ENCODE data around the gene GRID2.
"Not testable (repeated sequence)": the region's sequence is repeated elsewhere in the genome, so short reads cannot be mapped to it uniquely, and the experiment has no call there.

Gene GRID2

DNA sequence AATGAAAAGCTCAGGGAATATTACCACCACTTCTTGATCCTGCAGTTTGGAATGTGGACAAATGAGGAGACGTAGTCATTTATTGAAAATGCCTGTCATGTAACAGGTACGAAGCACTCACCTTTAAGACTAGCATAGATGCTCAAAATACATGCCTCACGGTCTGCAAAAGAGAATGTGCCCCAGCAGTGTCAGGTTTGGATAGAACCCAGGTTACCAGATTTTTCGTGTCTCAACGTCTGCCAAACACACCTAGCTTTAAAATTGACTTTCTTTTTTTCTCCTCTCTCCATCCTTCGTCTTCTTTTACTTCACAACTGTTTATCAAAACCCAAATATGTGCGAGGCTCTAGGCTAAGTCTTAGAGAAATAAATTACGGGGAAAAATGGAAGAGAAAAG is 918.0 kb downstream of the GRID2 start:
- DNase-seq: no peak

DNA sequence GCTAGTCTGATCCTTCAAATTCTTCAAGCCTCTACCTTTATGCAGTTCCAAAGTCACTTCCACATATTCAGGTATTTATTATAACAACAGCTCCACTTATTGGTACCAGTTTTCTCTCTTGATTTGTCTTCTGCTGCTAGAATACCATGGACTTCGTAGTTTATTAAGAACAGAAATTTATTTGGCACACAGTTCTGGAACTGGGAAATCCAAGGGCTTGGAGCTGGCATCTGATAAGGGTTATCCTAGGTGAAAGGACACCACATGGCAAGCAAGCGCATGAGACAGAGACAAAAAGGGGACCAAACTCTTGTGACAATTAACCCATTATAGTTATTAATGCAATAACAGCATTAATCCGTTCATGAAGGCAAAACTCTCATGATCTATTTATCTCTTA is 924.3 kb downstream of the GRID2 start:
- no peak for DNase-seq

DNA sequence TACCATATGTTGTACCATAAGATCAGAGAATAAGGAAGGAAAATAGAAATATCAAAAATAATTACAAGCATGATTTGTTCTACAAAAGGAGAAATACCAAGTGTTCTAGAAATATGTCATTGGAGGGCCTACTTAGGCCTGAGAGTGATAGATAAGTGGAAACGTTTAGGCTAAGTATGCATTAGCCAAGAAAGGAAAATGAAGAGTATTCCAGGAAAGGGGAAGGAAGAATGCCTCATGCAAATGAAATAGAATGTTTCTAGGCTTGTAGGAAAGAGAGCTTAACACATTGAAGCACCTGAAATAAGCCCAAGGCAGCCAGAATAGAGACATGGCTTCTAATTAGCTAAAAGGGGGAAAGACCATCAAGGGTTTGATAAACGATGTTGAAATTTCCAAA is 929.1 kb downstream of the GRID2 start:
- no peak for DNase-seq

DNA sequence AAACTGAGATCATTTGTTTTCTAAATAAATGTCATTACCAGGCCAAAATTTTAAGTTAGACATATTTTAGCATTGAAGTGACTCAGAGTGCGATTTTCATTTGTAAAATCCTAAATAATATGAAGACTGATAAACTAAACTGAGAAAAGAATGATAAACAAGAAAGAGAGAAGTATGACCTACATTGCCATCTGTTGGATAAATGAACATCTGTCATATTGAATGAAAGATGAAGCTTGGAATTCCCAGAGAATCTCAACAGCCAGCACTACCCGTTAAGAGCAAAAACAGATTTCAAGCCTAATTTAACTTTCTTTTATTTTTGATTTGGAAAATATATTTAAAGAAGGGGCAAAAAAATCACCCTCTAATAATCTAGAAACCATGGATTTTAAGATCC is 933.8 kb downstream of the GRID2 start:
- DNase-seq: no peak

DNA sequence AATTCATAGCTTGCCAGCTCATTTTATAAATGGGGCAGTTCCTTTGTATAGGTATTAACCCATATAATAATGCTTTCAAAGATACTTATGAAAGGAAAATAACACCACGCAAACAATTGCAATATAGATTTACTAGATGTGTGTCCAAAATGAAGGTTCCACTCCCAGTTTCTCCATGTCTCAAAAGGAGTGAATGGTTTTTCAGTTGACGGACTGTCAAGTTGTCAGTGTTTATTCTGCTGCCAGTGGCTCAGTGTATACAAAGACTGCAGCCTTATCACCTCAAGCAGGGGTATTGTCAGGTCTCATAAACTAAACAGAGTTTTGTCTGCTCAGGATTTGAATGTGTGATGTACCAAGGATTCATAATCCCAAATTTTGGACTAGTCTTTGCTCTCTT is 939.5 kb downstream of the GRID2 start:
- no peak for DNase-seq

DNA sequence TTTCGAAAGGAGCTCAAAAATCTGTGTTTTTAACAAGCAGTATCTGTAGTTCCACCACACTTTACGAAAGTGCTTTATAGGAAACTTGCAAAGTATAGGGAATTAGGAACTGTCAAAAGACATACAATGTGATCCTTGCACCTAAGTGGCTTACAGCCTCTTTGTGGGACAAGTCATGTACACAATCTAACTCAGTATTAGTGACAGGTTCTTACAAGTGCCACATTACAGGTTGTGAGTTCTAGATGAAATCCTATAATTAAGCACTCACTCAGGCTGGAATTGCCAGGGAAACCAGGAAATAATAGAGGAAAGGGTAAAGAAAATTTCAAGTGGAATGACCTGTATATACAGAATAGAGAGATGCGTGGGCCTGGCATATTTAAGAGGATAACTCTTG is 957.4 kb downstream of the GRID2 start:
- no peak for DNase-seq

DNA sequence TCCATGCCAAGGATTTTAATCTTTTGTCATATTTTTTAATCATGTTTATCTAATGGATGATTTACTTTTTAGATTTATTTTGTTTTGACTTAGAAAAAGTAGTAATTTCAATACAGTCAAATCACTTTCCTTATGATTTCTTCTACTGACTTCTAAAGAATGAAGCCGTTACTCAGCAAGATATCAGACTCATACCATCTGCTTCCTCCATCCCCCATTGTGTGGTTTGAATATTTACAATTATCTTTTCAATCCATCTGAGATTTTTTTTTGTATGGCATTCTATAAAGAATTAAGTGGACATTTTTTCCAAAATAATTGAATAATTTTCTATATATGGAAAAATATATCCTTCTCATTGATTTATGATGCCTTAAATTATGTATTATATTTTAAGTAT is 959.4 kb downstream of the GRID2 start:
- no peak for DNase-seq

DNA sequence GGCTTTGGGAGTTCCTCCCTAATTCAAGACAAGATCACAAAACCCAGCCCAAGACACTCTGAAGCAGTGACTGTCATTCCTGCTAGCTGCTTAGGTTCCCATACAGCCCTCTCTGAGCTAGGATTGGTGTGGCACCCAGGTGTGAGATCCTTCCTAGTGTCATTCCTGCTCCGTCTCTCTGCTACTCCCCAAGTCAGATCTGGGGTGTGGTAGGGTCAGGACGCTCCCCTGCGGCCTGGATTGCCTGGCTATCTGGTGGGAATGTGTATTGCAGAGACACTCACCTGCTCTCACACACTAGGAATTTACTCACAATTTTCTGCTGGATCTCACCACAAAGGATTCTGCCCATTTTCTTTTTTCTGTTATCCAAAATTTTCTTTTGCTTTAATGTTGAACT is 964.0 kb downstream of the GRID2 start:
- DNase-seq: no peak

DNA sequence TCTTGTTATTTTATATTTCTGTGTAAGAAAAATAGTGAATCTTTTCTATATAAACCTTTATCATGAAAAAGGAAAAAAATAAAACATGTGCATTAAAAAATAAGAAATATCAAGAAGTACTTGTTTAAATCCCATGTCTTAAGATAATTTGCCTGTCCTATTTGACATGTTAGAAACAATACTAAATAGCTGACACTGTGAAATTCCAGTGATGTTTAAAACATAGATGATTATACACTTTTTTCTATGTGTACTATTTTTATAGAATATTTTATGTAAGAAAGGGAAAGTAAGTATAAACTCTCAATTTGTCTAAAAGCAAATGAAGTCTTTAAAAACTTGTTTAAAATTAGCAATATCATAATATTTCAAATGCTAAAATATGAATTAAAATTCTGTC is 981.6 kb downstream of the GRID2 start:
- no peak for DNase-seq

DNA sequence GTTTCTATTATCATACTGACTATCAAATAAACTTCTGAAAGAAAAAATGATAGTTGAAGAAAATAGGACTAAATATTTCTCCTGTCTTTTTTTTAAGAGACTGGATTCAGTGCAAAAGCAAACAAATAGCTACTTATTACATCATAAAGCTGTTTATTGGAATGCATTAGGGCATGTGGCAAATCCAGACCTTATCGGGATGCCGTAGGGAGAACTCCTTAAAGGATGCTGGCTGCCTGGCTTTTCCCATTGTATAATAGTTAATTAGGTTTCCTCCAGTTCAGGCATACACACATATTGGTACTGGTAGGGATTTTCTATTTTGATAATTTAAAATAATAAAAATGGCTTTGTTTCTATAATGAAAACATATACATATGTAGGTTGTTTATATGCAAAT is 985.5 kb downstream of the GRID2 start:
- no peak for DNase-seq

DNA sequence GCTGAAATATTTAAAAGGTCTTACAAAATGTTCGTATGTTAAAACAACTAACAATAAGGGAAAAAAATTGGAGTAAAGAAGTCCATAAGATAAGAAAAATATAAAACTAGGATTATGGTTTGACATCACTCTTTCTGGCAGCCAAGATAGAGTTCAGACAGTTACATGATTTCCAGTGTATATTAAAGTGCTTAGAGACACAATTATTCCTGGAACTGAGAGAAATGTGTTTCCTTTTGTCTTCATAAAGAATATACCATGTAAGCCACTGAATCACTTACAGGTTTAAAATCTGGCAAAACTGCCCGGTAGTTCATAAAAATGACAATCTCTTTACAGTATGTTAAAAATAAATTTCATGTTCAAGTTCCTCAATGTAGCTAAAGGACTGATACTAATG is 986.1 kb downstream of the GRID2 start:
- DNase-seq: no peak

DNA sequence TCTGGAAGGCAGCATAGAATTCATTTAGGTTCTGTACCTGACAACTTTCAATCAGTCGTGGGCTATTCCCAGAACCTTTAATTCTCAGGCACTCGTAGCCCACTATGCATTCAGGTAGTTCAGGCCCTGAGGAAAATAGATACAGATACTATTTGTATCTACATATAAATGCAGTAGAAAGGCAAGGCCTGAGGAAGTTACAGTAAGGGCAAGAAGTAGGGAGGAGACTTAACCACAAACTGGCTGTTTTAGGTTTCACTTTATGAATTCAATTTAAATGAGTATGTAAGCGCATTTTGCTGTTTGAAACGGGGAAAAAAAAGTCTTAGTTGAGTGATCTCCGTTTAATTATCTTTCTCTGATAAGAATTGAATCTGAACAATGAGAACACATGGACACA is 995.4 kb downstream of the GRID2 start:
- DNase-seq: no peak

DNA sequence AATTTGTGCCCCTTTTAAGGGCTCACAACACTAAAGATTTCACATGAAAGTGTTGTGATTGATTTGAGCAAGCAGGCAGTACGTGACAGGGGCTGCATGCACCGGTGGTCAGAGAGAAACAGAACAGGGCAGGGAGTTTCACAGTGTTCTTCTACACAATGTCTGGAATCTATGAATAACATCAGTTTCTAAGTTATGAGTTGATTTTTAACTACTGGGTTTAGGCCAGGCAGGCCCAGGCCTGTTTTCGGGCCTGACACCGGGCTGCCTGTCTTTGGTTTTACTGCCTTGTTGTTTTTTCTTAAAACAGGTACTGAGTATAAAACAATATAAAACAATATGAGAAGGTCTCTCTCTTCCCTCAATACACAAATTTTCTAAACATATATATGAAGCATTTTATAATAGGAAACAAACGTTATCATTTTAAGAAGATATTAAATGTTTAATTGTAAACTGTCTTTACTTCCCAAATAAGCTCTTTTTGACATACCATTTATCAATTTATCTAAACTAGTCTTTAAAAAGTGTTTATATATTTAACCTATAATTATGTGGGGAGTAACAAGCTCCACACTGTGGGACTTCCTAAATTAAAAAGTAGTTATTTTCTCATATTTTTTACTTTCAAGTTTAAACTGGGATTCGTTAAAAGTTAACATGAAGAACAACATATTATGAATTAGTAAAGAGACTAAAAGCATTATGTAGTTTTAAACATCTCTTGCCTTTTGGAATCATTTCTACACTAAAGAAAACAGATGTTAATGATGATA is 997.2 kb downstream of the GRID2 start:
- DNase-seq: not testable (repeated sequence)

DNA sequence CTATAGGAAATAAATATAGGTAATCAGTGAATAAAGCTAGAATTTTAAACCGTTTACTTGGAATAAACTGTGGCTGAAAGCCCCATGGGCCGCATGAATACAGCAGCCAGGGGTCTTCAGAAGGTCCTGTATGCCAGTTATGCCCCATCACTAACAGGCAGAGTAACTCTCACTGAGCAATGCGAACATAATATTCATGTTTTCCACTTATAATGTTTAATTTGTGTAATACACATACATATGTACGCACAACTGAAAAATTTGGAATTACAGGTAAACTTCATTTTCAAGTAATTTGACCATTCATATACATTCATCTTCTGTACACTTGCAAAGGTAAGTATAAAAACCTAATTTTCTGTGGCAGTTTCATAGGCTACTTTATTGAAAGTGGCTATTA is 998.5 kb downstream of the GRID2 start:
- no peak for DNase-seq

DNA sequence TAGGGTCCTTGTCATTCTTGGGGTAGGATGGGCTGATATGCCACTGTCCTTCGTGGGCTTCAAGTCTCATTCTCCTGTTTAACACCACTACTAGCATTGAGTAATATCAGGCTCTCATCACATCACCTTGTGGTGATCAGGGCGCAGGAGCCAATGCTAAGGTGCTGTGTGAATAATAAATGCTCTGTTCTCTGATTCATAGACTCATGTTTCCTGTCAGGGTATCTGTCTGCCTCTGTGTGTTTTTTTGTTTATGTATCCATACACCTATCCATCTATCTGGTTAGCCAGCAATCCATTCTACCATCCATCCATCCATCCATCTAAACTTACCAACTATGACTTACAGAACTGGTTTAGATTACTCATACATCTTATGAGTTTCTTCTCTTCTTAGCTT is 999.7 kb downstream of the GRID2 start:
- no peak for DNase-seq

DNA sequence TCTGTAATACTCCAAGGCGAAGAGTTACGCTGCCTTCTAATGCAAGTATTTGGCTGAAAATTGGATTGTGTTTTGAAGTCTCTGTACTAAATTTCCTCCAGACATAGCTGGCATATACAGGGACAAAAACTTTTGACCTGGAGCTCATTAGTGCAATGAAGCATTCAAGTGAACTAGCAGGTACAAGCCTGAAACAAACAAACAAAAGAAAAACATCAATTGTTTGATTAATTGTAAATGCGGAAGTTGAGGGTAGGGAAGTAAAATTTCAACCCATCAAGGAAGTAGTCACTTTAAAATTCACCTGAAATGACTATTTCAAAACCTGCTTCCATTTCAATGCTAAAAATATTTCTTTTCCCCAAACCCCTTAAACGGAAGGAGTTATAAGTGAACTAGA is 1008.5 kb downstream of the GRID2 start:
- DNase-seq: no peak

DNA sequence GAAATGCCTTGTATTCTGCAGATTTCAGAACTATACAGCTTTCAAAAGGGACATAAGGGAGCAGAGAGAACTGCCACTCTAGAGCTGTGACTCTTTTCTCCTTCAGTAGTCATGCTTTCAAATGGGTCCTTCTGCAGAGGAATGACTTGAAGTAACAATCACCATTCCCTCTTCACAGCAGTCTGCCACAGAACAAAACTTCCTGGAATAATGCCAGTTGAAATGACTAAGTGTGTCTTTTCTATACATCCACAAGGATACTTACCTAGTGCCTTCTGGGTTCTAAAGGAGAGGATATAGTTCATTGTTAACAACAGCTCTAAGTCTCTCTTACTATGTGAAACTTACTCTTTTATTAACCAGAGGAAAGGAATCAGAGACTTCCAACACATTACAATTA is 1009.4 kb downstream of the GRID2 start:
- DNase-seq: no peak

DNA sequence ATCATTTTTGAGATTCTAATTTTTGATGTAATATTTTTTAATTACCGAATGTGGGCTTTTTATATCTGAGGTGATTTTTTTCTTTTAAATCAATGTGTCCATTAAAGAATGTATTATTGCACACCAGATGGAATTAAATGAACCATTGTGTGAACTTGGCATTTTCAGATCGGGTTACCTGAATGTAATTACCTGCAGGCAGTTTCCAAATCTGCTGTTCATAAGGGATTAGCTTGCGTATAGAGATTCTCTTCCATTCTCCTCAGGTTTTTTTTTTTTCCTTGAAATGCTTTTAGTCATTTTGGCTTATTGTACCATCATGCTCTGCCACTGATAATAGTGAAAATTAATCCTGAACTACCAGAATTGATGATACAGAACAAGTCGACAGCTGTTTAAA is 1013.3 kb downstream of the GRID2 start:
- DNase-seq: no peak

DNA sequence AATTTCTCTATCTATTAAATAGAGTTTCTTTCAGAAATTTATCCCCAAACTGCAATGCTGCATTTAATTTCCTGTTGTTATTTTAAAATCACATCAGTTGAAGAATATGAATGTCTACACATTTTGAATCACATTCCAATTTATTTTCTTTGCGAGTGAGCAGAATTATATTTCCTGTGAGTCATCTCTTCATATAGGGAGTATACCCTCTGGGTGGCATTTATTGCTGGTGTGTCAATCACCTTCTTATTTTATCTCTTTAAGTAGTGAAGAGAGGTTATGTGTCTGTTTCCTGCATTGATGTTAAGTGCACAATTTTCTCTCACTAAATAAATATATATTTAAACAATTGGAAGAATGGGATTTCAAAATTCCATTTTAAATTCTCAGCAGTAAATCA is 1013.8 kb downstream of the GRID2 start:
- DNase-seq: no peak

DNA sequence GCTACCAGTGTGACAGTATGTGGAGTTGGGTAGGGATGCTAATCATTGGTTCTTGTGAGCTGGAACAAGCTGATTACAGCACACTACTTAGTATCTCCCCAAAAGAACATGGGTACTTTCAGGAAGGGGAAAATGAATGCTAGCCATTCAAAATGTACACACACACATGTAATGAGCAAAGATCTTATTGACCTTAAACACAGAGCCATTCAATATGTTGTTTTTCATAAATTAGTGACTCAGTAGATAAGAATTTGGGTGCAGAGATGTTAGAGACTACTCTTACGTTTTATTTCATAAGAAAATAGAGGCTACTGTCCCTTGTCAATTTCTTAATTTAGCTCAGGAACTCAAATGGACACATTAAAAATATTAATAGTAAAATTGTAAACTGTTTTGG is 1015.3 kb downstream of the GRID2 start:
- no peak for DNase-seq

DNA sequence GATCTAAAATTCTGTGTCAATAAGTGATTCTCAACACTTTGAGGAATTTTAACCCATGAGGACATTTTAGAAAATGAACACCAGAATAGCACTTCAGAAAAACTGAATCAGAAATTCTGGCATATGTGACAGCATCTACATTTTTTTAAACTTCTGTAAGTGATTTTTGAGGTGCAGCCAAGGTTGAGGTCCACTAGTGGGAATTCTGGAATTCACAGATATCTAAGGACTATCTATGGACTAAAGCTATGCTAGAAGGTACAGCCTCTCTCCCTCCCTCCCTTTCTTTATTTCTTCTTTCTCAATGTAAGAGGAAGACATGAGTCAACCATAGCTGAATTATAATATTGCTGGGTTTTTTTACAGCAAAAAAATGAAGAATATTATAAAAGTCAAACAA is 1016.6 kb downstream of the GRID2 start:
- DNase-seq: no peak

DNA sequence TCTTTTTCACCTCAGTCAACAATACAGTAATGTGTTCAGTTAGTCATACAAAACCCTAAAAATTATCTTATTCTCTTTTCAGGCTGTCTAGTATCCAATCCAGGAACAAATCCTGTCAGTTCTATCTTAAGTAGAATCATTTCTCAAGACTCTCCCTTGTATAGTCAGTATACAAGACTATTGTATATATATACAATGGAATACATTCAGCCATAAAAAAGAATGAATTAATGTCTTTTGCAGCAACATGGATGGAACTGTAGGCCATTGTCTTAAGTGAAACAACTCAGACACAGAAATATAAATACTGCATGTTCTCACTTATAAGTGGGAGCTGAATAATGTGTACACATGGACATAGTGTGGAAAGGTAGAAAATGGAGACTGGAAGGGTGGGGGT is 1023.6 kb downstream of the GRID2 start:
- DNase-seq: no peak

DNA sequence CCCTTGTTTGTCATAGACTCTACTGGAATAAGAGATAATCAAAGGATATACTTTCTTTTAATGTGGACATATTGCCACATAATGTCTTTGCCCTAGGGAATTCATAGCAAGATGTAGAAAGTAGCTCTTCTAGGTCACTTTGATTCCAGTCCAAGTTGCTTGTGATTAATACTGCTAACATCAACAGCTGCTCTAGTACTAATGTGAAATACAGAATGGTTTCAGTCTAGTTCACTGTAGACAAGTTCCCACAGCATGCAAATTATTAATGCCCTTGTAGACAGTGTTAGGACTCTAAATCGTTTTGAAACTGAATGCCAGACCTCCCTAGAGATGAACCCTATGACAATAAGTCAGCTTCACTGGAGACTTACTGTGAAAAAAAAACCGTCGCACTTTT is 1030.2 kb downstream of the GRID2 start:
- DNase-seq: no peak

DNA sequence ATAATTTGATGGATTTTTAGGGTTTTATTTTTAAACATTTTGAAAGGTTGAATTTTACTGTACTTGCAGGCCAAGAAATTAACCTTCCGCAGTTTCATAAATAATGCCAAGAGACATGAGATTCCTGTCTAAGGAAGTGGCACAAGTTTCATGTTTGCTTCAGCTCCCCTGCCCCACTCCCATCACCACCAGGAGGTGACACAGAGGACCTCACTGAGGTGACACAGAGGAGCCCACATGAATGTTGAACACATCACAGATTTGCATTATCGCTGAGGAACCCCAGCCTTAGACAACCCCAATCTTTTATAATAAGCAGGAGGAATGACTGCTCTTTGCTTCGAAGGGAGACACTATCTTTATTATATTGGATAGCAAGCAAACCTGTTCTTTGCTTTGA is 1033.4 kb downstream of the GRID2 start:
- no peak for DNase-seq

DNA sequence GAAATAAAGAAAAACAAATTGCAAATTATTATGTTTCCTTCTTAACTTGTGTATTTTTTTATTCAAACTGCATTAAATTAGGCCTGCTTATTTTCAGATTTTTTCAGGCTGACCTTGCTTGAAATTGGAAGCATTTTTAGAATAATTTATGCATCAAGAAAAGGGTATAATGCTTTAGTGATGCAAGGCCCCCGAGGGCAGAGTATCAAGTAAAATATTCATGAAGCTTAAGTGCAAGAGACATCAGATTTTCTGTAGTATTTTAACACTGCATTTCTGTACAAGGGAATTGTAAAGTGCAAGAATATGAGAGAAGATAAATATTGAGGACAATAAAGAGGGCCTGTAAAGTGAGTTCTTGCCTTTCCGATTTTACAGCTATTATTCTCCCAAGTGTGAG is 1039.0 kb downstream of the GRID2 start:
- DNase-seq: no peak

DNA sequence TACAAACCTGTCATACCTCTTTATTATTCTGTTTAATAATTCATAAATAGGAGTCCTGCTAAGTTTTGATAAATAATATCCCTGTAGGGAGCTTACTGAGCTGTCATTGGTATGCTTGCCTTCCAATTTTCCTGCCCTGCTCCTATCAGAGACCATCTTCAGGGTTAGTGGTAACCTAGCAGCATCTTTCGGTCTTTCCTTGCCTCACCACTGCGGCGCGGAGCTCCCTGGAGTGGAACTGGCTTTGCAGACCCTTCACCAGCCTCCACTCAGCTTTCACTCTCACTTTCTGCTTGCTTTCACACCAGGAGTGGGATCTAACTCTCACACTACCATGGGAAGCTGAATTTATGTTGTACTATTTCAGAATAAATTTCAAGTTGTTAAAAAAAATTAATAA is 1043.1 kb downstream of the GRID2 start:
- no peak for DNase-seq
